Measurements from ENCODE around the gene LIG3.
"Not testable (repeated sequence)": the region's sequence is repeated elsewhere in the genome, so short reads cannot be mapped to it uniquely, and the experiment has no call there.

LIG3 gene

DNA sequence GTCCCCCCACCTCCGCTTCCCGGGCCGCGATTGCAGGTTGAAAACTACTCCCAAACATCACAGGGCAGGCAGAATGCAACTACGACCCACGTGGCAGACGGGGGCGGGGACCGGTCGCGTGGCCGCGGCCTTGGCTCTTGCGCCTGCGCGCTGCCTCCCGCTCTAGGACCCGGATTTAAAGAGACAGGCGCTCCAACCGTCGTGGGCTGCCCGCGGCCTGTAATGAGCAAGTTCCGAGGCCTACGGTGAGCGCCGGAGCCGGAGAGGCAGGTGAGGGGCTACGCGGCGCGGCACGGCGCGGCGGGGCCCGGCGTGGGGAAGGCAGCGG, at the start of gene LIG3:
LIG3 (plus strand) TSS at position 160 of the 328 bp plus-strand sequence. CDS start 2,494 bp downstream, outside the sequence.
- DNase-seq (ENCODE audit: low spot score), result peak; percentile 88

- not testable (repeated sequence) for DNase-seq (ENCODE audit: low spot score)
These were observed 29.5 kb upstream of the LIG3 start for GRCh38 chr17:34950780-34951179.

GRCh38 chr17:34958438-34958837, 21.9 kb upstream of the LIG3 start:
- no peak for DNase-seq (ENCODE audit: low spot score)

DNA sequence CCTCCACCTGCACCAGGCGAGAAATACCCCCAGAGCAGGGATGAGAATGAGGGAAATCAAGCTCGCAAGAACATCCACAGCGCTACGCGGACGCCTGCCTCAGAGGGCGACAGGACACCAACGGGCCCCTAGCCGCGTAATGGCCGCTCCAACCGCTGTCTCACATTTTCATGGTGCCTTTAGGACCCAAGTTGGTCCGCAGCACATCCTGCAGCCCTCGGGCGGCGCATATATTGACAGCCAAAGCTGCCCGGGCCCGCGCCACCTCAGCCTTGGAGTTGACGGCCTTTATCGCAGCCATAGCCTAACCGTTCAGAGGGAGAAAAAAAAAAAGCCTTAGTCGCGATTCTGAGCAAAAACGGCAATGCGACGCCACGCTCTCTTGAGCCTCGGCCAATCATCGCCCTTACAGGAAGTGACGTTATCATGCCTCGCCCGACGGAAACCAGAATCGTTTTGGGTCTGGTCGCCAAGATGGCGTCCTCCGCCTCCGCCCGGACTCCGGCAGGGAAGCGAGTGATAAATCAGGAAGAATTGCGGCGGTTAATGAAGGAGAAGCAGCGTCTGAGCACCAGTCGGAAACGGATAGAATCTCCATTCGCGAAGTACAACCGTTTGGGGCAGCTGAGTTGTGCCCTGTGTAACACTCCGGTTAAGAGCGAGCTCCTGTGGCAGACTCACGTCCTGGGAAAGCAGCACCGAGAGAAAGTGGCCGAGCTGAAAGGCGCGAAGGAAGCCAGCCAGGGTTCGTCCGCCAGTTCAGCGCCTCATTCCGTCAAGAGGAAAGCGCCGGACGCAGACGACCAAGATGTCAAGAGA, 19.0 kb upstream of the LIG3 start, which contains the start of the genes CCT6B and ZNF830:
CCT6B (minus strand) TSS at position 368 of the 819 bp plus-strand sequence; CDS start at position 301, 67 bp downstream.
ZNF830 (plus strand) TSS at position 448 of the 819 bp plus-strand sequence; CDS start at position 475, 27 bp downstream.
- peak; percentile 92 for DNase-seq (ENCODE audit: low spot score)

DNA sequence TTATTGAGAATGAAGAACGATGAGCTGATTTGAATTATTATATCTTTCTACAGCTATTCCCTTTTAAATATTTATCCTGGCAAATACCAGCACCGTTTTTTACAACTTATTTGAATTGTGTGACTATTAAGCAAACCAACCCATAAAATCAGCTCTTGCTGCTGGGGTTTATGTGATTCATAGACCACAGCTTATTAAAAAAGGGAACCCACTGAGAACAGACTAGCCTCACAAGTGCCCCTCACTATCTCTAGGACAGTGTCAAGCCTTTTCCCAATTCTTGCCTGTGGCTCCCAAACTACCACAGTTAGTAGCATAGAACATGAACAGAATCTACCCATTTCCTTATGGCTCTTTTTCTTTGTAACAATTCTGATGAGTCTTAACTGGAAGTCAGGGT, 6.1 kb upstream of the LIG3 start:
- DNase-seq (ENCODE audit: low spot score), result no peak

DNA sequence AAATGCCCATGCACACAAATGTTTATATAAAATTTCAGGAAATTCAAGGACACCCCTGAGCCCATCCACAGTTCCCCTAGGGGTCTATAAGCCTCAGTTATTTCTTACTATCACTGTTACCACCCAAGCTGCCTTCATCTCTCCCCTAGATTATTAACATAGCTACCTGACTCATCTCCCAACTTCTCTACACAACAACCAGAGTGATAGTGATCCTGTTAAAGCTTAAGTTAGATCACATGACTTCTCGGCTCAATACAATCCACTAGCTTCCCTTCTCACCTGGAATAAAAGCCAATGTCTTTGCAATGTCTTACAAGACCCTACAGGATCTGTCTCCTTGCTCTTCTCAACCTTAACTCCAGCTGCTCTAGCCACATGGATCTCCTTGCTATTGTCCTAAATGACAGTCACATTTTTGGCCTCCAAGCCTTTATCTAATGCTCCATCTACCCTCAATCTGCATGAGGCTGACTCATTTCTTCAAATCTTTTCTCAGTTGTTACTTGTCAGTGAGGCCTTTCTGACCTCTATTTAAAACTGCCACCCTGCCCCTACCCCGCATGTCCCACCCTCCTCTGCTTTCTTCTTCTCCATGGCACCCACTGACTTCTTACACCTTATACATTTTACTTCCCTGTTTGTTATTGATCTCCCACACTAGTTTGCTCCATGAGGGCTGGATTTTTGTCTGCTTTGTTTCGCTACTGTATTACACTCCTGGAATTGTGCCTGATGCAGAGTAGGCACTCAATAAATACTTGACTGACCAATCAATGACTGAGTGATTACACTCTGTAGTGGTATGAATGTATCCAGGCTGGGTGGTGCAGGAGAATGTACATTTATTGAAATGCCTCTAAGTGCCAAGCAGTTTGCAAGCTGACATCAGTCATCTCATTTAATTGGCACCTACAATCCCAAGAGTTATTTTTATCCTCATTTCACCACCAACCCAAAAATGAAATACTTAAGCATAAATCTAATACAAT, 5.2 kb upstream of the LIG3 start:
- no peak for DNase-seq (ENCODE audit: low spot score)

- no peak for DNase-seq (ENCODE audit: low spot score)
These were observed 1.2 kb upstream of the LIG3 start for GRCh38 chr17:34979153-34979552.

GRCh38 chr17:34979650-34980352, 511 bp upstream of the LIG3 start:
- DNase-seq (ENCODE audit: low spot score), result no peak

DNA sequence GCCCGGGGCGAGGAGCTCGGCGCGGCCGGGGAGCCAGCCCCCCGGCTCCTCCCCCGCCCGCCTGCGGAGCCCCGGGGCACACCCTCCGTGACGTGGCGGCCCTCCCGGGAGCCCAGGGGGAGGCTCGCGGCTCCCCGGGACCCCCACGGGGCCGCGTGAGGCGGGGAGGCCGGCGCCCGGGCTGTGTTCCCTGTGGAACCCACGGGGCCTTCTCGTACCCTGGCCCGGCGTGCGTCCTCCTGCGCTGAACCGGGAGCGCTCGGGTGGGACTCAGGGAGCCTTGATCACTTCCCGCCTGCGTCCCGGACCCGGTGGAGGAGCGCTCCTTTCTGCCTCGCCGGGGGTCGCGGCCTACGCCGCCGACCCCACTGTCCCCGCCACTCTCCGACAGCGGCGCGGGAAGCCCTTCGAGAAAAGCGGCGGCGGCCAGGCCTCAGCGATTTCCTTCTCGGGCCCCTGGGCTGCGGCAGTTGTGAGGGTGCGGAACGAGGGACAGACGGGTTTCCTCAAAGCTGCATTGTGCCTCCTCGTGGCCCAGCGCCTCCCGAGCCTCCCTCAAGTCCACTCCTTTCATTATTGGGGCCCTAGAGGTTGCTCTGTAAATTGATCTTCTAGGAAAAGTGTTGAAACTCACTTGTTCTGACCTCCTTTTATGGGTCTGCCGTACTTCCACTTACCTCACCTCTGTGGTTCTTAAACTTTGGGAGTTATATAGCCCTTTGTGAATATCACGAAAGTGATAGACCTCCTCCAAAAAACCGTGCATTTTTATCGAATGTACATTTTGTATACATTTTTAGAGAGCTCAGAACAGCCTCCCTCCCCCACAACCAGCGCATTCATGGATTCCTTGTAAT, 597 bp downstream of the LIG3 start:
- DNase-seq (ENCODE audit: low spot score), result peak; percentile 66

DNA sequence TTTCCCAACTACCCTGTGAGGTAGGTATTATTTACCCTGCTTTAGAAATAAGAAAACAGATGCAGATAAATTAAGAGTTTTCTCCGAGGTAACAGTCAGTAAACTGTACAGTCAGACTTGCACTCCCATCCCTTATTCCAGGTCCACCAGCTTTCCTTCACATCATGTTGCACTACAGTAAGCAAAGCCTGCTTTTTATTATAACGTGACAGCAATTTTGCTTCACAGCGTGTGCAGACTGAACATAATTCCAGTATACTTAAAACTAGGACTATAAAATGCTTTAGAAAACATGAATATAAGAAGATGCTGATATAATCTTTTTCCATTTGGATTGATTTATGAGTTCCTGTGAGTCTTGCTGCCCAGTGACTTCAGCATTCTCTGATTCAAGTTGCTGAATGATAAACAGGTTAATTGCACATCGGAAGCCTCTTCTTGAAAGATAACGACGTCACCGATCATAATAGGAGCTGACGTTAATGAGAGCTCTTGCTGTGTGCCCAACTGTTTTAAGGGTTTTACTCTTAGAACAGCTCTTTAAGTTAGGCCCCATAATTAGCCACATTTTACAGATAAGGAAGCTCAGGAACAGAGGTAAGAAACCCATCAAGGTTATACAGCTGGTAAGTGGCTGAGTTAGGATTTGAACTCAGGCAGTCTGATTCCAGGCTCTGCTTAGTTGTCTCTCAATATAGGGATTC, 1.4 kb downstream of the LIG3 start:
- DNase-seq (ENCODE audit: low spot score), result no peak

DNA sequence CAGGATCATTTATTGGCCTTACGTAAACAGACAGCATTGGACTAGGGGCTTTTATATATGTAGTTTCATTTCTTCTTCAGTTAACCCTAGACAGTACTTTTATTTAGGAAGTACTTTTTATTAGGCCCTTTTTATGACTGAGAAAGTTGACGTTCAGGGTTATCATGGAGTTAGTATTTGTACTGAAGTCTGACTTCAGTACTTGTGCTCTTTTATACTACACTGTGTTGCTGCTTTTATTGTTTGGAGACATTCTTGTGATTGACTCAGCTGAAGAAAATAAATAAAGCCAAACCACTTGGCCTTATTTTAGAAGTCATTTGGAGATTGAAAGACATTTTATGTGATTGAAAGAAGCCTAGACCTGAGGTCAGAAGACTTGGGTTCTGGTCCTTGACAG, 6.9 kb downstream of the LIG3 start:
- DNase-seq (ENCODE audit: low spot score), result no peak

- DNase-seq (ENCODE audit: low spot score), result no peak
These were observed 8.3 kb downstream of the LIG3 start for GRCh38 chr17:34988644-34989043.

DNA sequence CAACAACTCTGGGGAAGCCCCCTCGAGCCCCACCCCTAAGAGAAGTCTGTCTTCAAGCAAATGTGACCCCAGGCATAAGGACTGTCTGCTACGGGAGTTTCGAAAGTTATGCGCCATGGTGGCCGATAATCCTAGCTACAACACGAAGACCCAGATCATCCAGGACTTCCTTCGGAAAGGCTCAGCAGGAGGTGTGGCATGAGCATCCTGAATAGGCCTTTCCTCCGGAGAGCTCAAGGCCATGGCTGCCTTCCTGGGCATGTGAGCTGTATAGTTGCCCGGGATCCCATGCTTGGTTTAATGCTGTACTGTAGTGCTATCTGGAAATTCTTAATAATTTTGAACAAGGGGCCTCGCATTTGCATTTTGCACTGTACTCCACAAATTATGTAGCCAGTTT, 9.2 kb downstream of the LIG3 start:
- DNase-seq (ENCODE audit: low spot score), result no peak

- no peak for DNase-seq (ENCODE audit: low spot score)
These were observed 10.6 kb downstream of the LIG3 start for GRCh38 chr17:34990921-34991365.

- no peak for DNase-seq (ENCODE audit: low spot score)
These were observed 11.3 kb downstream of the LIG3 start for GRCh38 chr17:34991606-34992005.

GRCh38 chr17:34993031-34993430, 12.7 kb downstream of the LIG3 start:
- no peak for DNase-seq (ENCODE audit: low spot score)

- DNase-seq (ENCODE audit: low spot score), result no peak
These were observed 16.3 kb downstream of the LIG3 start for GRCh38 chr17:34996422-34997285.

GRCh38 chr17:34997355-34997862, 17.1 kb downstream of the LIG3 start:
- DNase-seq (ENCODE audit: low spot score), result no peak

DNA sequence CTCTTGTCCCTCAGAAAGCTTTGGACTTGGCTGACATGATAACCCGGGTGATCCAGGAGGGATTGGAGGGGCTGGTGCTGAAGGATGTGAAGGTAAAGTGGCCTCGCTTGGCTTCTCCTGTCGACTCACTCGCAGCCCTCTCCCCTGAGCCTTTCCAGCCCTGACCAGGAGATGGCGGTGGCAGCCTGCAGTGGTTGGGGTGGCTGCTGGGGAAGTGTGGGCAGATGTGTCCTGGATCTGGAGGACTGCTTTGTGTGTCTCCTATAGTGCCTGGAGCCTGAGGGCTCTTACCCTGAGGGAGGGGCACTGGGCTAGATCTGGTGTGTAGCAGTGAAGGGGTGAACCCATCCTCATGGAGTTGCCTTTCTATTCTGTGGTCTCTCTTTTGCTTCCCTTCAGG, 17.9 kb downstream of the LIG3 start:
- DNase-seq (ENCODE audit: low spot score), result peak; percentile 87

Measured in globus pallidus (tissue), 1 donor.